ENCODE measurements around the gene PRMT7. TPM values are rescaled to one million over a fixed set of nuclear protein-coding genes. Genes with fewer than 3 reads are reported as not detected.

The PRMT7 gene
- total and polyA plus RNA-seq, 10 donors, result 25.0 to 66.4 (median 42.0) TPM

DNA sequence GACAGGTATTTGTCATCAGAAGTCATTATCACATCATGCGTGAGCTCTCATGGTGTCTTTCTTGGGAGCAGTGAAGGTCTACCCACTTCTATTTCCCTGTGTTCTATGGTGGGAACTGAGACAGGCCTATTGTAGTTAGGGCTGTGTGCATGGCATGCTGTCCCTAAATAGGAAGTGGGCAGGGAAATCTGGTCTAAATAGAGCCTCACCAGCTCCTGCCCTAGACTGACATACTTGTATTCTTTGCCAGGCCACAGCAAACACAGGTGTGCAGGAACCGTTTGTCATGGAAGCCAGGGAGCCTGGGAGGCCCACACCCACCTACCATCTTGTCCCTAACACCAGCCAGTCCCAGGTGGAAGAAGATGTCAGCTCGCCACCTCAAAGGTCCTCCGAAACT, 36.4 kb upstream of the PRMT7 start:
- peaks cover 18 to 86% (median 52%) of the 10 kb centered on the region in 6 donors for H3K4me1 ChIP-seq
- H3K36me3 ChIP-seq, result peaks cover 0 to 93% (median 16%) of the 10 kb centered on the region in 6 donors
- no peak overlapping the region for H3K4me3 ChIP-seq
- no peaks in the 10 kb centered on the region for H3K27me3 ChIP-seq (replicated peaks in 1 of 7)
- TF ChIP-seq, protein P1, sequence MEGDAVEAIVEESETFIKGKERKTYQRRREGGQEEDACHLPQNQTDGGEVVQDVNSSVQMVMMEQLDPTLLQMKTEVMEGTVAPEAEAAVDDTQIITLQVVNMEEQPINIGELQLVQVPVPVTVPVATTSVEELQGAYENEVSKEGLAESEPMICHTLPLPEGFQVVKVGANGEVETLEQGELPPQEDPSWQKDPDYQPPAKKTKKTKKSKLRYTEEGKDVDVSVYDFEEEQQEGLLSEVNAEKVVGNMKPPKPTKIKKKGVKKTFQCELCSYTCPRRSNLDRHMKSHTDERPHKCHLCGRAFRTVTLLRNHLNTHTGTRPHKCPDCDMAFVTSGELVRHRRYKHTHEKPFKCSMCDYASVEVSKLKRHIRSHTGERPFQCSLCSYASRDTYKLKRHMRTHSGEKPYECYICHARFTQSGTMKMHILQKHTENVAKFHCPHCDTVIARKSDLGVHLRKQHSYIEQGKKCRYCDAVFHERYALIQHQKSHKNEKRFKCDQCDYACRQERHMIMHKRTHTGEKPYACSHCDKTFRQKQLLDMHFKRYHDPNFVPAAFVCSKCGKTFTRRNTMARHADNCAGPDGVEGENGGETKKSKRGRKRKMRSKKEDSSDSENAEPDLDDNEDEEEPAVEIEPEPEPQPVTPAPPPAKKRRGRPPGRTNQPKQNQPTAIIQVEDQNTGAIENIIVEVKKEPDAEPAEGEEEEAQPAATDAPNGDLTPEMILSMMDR (IDR thresholded peaks at IDR 0.05 in 8 of 11, conservative IDR thresholded peaks at IDR 0.05 in 3 of 11), result no peak
- TF ChIP-seq POLR2AphosphoS5 (IDR thresholded peaks at IDR 0.05), result no peak
- no peak for TF ChIP-seq POLR2A (IDR thresholded peaks at IDR 0.05)
- H3K27ac ChIP-seq, result peak overlapping the region in 6 of 8 donors; percentile 27 to 73 (median 60)
- intact Hi-C loops (cut with DNase I; ENCODE audit: low total_unique reads), result no loop called here
- DNase-seq, result no peak
- H3K9me3 ChIP-seq, result no peaks in the 10 kb centered on the region
- 89 to 95% (median 91%) methylated on average over 4 of the region's 4 CpGs for WGBS, 5 donors

GRCh38 chr16:68275611-68276191, 35.1 kb upstream of the PRMT7 start:
- H3K4me3 ChIP-seq, result no peak overlapping the region
- WGBS, 5 donors, result 29 to 44% (median 38%) methylated on average over 4 of the region's 4 CpGs
- H3K4me1 ChIP-seq, result peaks cover 18 to 86% (median 52%) of the 10 kb centered on the region in 6 donors
- intact Hi-C loops (cut with DNase I; ENCODE audit: low total_unique reads), result no loop called here
- peaks cover 0 to 88% (median 16%) of the 10 kb centered on the region in 6 donors for H3K36me3 ChIP-seq
- no peaks in the 10 kb centered on the region for H3K27me3 ChIP-seq (replicated peaks in 1 of 7)
- no peaks in the 10 kb centered on the region for H3K9me3 ChIP-seq
- peak overlapping the region; percentile 19 to 73 (median 60) for H3K27ac ChIP-seq
- DNase-seq, result no peak
- TF ChIP-seq POLR2A (IDR thresholded peaks at IDR 0.05), result no peak
- TF ChIP-seq, protein P1 (IDR thresholded peaks at IDR 0.05 in 8 of 11, conservative IDR thresholded peaks at IDR 0.05 in 3 of 11), result no peak
- TF ChIP-seq POLR2AphosphoS5 (IDR thresholded peaks at IDR 0.05), result no peak

- DNase-seq, result no peak
- Histone ChIP-seq H3K36me3 (peaks cover 0 to 88% (median 16%) of the 10 kb centered on the region in 6 donors), H3K27me3 (replicated peaks in 1 of 7) (no peaks in the 10 kb centered on the region), H3K4me1 (peaks cover 18 to 88% (median 55%) of the 10 kb centered on the region in 6 donors), H3K4me3 (no peak overlapping the region), H3K27ac (peak overlapping the region; percentile 19 to 73 (median 60)), H3K9me3 (no peaks in the 10 kb centered on the region)
- WGBS, 5 donors, result 60 to 88% (median 79%) methylated on average over 3 of the region's 3 CpGs
- TF ChIP-seq POLR2A (IDR thresholded peaks at IDR 0.05), result no peak
- no peak for TF ChIP-seq POLR2AphosphoS5 (IDR thresholded peaks at IDR 0.05)
- TF ChIP-seq, protein P1 (IDR thresholded peaks at IDR 0.05 in 8 of 11, conservative IDR thresholded peaks at IDR 0.05 in 3 of 11), result no peak
- intact Hi-C loops (cut with DNase I; ENCODE audit: low total_unique reads), result no loop called here
These were observed 34.6 kb upstream of the PRMT7 start for GRCh38 chr16:68276223-68276622.

DNA sequence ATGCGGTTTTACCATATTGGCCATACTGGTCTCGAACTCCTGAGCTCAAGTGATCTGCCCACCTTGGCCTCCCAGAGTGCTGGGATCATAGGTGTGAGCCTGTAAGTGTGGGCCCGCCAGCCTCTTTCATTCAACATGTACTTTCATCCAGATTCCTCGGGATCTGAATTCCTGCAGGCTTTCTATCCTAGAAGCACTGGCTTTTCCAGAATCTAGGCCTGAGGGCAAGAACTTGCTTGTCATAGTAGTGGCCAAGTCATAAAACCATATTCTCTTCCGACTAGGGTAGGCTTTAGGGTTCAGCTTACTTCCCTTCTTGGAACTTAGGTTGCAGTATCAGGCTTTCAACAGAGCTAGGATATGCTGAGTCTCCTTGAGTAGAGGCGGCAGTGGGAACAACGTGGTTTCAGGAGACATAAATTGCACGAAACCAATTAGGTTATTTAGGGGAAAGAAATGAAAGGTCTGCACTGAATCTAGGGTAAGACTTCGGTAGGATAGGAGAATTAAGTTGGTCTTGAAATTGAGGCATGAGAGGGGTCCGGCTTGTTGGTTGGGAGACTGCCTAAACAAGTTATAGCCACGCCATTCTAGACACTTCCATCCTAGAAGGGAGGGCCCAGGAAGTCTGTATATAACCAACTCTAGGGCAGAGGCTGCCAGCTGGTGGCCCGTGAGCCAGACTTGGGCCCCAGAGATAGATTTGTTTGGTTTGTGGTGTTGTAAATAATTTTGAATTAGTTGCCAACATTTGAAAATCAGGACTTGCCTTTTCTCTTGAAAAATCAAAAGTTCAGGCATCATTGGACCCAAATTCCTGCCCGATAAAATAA, 30.9 kb upstream of the PRMT7 start:
- DNase-seq, result no peak
- H3K4me3 ChIP-seq, result no peak overlapping the region
- WGBS, 5 donors, result 79 to 91% (median 88%) methylated on average over 13 of the region's 13 CpGs
- H3K27me3 ChIP-seq (replicated peaks in 1 of 7), result no peaks in the 10 kb centered on the region
- no peaks in the 10 kb centered on the region for H3K9me3 ChIP-seq
- H3K4me1 ChIP-seq, result peaks cover 29 to 88% (median 48%) of the 10 kb centered on the region in 6 donors
- intact Hi-C loops (cut with DNase I; ENCODE audit: low total_unique reads), result no loop called here
- H3K36me3 ChIP-seq, result peaks cover 0 to 72% (median 6%) of the 10 kb centered on the region in 6 donors
- TF ChIP-seq POLR2AphosphoS5 (IDR thresholded peaks at IDR 0.05), result no peak
- TF ChIP-seq, protein P1 (IDR thresholded peaks at IDR 0.05 in 8 of 11, conservative IDR thresholded peaks at IDR 0.05 in 3 of 11), result no peak
- TF ChIP-seq POLR2A (IDR thresholded peaks at IDR 0.05), result no peak
- H3K27ac ChIP-seq, result peak overlapping the region in 2 of 8 donors; percentile 8 to 21
